Measurements from ENCODE around the gene EPS15.

- no peak for TF ChIP-seq CTCF (IDR thresholded peaks at IDR 0.05; ENCODE audit: control extremely low read depth in 1 of 3, insufficient read depth in 1 of 3, low read depth in 1 of 3, low read length in 3 of 3)
- TF ChIP-seq EZH2 (IDR thresholded peaks at IDR 0.05; ENCODE audit: low read depth, low read length, severe bottlenecking), result no peak
Observed at GRCh38 chr1:51454554-51454953, 64.5 kb downstream of the EPS15 start.

All from H1 (cell line).